NCI-H2081 (cell line): Measurements from ENCODE around the gene VWA7.
A peak's percentile ranks its signal among the peaks of the same experiment; 100 is the strongest.
"Not testable (repeated sequence)": the region's sequence is repeated elsewhere in the genome, so short reads cannot be mapped to it uniquely, and the experiment has no call there.

Source experiments
- DNase-seq, 2 experiments: peaks; one replicate each; lab custom pipeline; 2025; lab: John Stamatoyannopoulos, UW

VWA7 gene, protein sequence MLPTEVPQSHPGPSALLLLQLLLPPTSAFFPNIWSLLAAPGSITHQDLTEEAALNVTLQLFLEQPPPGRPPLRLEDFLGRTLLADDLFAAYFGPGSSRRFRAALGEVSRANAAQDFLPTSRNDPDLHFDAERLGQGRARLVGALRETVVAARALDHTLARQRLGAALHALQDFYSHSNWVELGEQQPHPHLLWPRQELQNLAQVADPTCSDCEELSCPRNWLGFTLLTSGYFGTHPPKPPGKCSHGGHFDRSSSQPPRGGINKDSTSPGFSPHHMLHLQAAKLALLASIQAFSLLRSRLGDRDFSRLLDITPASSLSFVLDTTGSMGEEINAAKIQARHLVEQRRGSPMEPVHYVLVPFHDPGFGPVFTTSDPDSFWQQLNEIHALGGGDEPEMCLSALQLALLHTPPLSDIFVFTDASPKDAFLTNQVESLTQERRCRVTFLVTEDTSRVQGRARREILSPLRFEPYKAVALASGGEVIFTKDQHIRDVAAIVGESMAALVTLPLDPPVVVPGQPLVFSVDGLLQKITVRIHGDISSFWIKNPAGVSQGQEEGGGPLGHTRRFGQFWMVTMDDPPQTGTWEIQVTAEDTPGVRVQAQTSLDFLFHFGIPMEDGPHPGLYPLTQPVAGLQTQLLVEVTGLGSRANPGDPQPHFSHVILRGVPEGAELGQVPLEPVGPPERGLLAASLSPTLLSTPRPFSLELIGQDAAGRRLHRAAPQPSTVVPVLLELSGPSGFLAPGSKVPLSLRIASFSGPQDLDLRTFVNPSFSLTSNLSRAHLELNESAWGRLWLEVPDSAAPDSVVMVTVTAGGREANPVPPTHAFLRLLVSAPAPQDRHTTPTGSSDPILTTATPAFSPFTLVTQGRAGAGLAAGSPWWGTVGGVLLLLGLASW

DNA sequence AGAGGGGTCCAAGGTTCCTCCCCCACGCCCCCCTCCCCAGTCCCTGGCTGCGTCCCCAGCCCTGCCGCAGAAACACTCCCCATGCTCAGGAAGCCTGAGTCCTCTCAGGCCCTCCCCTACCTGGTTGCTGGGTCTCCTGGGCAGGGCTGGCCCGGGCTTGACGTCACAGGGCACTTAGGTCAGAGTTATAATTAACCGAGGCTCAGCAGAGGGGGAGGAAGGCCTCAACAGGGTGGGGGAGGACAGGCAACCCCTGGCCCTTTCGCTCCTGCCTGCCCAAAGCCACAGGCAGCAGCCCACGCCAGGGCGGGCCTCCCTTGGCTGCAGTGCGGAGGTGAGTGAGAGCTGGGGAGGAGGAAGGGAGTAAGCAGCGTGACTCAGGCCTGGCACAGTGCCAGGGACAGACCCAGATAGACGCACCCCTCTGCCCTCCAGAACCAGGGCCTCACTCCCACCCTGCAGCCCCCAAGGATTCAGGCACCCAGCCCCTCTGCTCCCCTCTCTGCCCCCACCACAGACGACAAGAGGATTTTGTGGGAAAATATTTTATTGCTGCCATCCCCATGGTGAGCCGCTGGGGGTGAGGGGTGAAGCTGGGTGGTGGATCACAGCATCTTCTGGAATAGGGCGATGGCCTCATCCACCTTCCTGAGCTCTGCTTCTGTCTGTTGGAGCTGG lies at the start of gene VWA7:
Gene VWA7, minus strand, starts transcription at position 340 of the 678 bp plus-strand sequence. CDS start 549 bp downstream, outside the sequence.
- DNase-seq, result peak; percentile 37 to 40

DNA sequence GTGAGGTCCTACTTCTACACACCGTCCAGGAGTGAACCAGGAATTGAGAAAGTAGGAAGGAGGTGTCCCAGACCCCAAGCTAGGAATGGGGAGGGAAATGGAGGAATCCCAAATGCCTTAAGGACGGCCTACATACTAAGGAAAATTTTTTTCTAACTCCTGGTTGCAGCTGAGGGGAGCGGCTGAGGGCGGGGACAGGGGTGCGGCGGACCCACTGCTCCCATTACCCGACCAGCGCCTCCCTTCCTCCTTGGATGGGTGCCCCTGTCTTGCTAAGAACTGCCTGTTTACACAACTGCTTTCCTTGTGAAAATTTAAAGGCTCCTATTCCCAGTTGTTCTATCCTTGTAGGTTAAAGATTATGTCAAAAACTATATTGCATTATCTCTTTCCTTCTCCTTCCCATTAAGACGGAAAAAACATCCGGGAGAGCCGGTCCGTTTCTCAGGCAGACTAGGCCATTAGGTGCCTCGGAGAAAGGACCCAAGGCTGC lies 49.7 kb upstream of the VWA7 start:
- DNase-seq, result peak in 1 of 2 experiments; percentile 64

DNA sequence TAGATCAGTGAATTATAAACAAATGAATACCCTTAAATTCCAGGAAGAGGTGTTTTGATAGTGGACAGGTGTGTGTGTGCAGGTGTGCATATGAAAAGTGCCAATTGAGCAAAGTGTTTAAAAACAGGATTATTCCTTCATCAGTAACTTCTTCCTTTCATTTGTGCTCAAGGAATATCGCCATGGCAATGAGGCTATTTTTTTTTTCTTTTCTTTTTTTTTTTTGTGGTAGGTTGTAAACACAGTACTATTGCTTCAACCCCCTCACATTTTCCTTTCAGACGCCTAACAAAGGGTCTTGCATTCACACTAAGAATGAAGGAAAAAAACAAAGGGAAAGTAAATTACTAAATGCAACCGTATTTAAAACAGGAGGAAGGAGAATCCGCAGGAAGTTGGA lies 48.4 kb upstream of the VWA7 start:
- DNase-seq, result no peak

DNA sequence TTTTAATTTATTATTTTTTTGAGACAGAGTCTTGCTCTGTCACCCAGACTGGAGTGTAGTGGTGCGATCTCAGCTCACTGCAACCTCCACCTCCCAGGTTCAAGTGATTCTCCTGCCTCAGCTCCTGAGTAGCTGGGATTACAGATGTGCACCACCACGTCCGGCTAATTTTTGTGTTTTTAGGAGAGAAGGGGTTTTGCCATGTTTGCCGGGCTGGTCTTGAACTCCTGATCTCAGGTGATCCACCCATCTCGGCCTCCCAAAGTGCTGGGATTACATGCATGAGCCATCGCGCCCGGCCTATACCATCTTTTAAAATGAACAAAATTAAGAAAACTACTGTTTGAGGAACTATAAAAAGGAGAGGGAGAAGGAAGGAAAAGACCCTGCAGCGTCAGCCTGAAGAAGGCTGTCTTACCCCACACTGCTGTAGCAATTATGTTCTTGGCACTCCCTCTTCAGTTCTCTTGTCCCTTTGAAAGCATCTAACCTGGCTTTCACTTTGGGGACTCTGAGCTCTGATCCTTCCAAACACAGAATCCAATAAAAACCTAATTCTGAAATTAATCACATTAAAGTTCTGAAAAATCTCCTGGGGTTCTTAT lies 46.6 kb upstream of the VWA7 start:
- not testable (repeated sequence) for DNase-seq

DNA sequence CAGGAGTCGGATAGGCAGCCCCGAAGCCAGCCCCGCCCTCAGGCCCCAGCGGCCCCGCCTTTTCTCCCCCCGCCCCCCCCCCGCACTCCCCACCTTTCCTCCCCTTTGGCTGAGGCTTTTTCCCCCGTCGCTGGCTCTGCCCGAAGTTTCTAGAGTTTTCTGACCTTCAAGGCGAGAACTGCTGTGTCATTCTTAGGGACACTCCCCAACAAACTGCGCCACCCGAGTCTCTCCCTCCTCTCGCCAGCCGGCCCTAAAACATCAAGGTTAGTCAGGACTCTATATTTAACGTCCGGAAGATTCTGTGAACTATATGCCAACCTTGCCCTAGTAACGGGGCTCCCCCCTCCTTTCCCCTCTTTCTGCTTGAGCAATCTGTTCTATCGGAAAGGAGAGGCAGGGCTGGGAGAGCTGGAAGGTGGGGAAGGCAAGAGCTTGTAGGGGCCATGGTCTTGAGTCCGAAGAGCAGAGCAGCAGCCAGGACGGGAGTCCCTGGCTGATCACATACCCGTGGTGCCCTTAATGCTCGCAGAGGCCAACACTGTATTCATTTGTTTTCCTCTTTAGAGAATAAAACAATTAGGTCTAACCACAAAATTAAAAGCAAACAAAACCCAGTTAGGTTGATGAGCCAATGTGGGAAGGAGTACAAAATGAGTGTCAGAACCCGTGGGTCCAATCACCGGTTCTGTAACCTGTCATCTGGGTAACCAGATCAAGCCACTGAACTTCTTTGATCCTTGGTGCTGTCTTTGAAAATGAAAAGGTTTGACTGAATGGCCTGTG lies 45.1 kb upstream of the VWA7 start:
- DNase-seq, result peak in 1 of 2 experiments; percentile 51

DNA sequence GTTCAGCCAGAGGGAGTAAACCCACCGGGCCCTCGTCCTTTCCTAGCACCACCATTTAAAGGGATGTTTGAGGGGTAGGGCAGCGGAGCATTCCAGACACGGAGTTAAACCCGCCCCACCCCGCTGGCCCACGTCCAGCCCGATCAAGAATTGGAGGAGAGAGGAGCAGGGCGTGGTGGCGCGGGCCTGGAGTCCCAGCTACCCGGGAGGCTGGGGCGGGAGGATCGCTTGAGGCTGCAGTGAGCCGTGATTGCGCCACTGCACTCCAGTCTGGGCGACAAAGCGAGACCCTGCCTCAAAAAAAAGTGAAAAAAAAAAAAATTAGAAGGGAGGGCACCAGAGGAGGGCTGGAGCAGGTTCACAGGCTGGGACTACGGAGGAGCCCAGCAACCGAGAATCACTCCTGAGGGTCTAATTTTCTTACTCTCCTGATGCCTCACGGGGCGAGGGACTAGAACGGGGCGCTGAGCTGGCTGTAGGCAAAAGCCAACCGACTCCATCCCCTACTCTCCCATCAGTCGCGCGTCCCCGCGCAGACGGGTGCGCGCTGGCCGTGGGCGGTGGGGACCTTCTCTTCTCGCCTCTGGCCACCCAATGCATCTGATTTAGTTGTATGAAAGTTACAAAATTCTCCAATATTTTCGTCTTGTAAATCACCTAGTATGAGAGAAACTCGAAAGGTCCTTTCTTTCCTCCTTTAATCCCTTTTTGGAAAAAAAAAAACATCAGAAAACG lies 44.3 kb upstream of the VWA7 start:
- DNase-seq, result peak in 1 of 2 experiments; percentile 65

DNA sequence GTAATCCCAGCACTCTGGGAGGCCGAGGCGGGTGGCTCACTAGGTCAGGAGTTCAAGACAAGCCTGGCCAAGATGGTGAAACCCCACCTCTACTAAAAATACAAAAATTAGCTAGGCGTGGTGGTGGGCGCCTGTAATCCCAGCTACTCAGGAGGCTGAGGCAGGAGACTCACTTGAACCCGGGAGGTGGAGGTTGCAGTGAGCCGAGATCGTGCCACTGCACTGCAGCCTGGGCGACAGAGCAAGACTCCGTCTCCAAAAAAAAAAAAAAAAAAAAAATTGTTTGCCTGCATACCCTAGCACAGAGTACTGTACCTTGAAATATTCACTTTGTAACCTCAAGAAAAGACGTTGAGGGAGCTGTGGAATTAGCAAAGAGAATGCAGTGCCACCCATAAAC lies 43.3 kb upstream of the VWA7 start:
- not testable (repeated sequence) for DNase-seq

DNA sequence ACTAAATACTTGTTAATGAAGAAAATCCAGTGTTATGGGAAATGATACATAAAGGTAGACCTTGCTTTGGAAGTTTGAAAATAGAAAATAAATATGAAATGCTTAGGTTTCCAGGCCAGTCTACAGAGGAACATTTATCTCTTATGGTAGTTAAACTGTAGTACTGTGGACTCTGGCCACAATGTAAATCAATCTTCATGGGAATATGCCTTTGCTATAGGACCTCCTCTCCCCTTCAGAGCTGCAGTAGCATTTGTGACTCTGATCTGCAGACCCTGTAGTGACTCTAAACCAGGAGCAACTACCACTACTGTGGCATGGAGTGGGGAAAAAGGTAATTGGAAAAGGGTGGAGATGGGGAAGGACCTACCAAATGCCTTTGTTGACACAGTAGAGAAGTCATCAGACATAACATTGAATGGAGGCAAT lies 42.8 kb upstream of the VWA7 start:
- no peak for DNase-seq

DNA sequence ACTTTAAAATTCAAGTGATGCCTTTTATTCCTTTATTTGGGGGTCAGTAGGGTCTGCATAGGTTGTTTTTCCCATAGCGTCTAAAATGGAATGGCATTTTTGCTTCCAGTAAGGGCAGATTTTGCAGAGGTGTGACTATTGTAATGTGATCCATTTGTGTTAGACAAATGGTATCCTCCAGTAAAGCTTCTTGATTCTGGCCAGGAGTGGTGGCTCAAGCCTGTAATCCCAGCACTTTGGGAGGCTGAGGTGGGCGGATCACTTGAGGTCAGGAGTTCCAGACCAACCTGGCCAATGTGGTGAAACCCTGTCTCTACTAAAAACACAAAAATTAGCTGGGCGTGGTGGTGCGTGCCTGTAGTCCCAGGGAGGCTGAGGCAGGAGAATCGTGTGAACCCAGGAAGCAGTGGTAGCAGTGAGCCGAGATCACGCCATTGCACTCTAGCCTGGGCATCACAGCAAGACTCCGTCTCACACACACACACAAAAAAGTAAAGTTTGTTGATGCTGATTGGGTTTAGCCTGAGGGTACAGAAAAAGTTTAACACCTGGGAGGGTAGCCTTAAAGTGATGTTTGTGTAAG lies 40.9 kb upstream of the VWA7 start:
- DNase-seq, result not testable (repeated sequence)

DNA sequence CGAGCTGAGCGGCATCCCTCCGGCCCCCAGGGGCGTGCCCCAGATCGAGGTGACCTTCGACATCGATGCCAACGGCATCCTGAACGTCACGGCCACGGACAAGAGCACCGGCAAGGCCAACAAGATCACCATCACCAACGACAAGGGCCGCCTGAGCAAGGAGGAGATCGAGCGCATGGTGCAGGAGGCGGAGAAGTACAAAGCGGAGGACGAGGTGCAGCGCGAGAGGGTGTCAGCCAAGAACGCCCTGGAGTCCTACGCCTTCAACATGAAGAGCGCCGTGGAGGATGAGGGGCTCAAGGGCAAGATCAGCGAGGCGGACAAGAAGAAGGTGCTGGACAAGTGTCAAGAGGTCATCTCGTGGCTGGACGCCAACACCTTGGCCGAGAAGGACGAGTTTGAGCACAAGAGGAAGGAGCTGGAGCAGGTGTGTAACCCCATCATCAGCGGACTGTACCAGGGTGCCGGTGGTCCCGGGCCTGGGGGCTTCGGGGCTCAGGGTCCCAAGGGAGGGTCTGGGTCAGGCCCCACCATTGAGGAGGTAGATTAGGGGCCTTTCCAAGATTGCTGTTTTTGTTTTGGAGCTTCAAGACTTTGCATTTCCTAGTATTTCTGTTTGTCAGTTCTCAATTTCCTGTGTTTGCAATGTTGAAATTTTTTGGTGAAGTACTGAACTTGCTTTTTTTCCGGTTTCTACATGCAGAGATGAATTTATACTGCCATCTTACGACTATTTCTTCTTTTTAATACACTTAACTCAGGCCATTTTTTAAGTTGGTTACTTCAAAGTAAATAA lies 40.2 kb upstream of the VWA7 start:
- DNase-seq, result not testable (repeated sequence)

DNA sequence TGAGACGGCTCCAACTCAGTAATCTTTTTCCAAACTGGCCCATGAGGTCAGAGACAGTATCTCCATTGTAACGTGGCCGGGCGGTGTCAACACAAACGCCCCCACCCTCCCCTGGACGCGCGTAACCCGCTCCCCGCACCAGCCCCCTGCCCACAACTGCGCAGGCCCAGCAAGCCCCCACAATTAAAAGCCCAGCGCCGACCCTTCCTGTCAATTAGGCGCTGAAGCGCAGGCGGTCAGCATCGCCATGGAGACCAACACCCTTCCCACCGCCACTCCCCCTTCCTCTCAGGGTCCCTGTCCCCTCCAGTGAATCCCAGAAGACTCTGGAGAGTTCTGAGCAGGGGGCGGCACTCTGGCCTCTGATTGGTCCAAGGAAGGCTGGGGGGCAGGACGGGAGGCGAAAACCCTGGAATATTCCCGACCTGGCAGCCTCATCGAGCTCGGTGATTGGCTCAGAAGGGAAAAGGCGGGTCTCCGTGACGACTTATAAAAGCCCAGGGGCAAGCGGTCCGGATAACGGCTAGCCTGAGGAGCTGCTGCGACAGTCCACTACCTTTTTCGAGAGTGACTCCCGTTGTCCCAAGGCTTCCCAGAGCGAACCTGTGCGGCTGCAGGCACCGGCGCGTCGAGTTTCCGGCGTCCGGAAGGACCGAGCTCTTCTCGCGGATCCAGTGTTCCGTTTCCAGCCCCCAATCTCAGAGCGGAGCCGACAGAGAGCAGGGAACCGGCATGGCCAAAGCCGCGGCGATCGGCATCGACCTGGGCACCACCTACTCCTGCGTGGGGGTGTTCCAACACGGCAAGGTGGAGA lies 38.1 kb upstream of the VWA7 start, which contains the start of the genes HSPA1A and HSPA1L:
Gene HSPA1A, plus strand, starts transcription at position 519 of the 814 bp plus-strand sequence. Its CDS starts 214 bp downstream, at position 733.
Gene HSPA1L, minus strand, starts transcription at position 259 of the 814 bp plus-strand sequence. CDS start 3,311 bp downstream, outside the sequence.
- peak; percentile 94 to 96 for DNase-seq

DNA sequence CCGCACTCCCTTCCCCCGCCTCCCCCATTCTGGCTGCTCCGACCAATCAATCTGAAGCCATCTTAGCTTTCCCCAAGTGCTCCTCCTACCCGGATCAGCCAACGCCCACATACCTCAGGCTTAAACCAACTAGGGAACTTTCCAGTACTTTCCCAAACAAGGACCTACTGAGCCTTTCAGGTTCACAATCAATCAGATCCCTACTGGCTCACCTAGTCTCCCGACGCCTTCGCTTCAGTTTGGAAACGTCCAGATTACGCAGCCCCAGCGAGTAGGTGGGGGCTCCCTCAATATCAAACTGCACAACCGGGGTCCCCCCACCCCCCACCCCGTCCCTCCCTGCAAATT lies 37.5 kb upstream of the VWA7 start:
- DNase-seq, result peak; percentile 91 to 92

DNA sequence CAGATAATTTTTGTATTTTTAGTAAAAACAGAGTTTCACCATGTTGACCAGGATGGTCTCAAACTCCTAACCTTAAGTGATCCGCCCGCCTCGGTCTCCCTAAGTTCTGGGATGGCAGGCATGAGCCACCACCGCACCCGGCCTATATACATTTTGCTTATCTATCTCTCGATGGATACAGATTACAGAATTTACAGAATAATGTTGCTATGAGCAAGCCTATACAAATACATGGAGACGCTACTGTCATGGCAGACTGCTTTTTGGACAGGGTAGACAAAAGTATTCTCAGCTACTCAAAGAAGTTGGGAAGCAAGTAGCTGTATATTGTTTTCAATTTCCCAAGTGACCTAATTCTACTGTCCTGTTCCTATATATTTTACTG lies 36.3 kb upstream of the VWA7 start:
- DNase-seq, result no peak

DNA sequence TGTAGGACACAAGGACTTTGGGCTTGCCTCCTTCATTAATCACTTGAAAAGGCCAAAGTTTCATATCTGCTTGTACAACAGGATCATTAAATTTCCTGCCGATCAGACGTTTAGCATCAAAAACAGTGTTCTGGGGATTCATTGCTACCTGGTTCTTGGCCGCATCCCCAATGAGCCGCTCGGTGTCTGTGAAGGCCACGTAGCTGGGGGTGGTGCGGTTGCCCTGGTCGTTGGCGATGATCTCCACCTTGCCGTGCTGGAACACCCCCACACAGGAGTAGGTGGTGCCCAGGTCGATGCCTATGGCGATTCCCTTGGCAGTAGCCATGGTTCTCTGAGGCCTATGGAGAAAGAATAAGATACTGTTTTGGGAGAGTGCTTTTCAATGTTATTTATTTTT lies 34.5 kb upstream of the VWA7 start:
- DNase-seq, result no peak

DNA sequence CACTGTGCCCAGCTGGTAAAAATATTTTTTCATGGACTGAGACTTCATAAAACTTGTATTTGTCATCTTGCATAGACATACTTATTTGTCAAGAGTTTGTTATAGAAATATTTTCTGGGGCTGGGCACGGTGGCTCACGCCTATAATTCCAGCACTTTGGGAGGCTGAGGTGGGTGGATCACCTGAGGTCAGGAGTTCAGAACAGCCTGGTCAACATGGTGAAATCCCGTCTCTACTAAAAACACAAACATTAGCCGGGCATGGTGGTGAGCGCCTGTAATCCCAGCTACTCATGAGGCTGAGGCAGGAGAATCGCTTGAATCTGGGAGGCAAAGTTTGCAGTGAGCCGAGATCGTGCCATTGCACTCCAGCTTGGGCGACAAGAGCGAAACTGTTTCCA lies 31.5 kb upstream of the VWA7 start:
- DNase-seq, result not testable (repeated sequence)

DNA sequence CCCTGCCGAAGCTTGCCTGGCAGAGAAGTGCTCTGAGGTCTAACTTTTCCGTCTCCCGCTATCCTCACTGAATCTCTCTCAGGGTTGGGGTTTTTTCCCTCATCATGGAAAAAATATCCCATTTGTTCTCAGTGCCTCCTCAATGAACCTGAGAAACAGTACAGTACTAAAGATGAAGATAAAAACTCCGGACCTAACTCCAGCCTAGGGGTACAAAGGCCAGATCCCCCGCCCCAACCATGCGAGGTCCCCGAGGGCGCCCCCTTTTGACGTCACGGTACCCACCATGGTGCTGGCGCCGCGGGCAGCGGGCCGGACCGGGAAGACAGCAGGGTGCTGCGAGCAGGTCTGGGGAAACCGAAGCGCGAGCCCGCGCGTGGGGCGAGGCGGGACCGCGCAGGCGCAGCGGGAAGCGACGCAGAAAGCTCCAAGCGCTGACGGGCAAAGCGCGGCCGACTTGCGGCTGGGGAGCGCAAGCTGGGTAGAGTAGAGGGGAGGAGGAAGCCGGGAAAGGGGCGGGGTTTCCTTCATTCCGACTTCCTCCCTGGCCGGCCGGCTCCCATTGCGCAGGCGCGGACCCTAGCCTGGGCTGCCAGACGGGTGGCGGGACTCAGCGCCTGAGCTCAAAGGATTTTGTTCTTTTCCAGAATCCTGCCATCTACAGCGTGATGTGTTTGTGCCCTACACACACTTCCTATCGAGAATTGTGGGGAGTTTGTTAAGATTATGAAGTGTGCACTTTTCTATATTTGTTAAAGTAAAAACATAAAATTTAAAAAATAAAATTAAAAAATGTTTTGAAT lies 29.5 kb upstream of the VWA7 start, which contains the start of gene LSM2:
Gene LSM2, minus strand, starts transcription at position 497 of the 803 bp plus-strand sequence. Its CDS starts 209 bp downstream, at position 288.
- peak; percentile 95 for DNase-seq
